ENCODE measurements around the gene C7orf57. TPM values are rescaled to one million over a fixed set of nuclear protein-coding genes. Genes with fewer than 3 reads are reported as not detected.
A peak's percentile ranks its signal among the peaks of the same experiment; 100 is the strongest.

C7orf57 gene
- total and polyA plus RNA-seq, 2 experiments from 2014 or later: 0.42 to 2.1 TPM

- Mint-ChIP-seq H3K36me3 (ENCODE audit: low read depth) (no peaks in the 10 kb centered on the region), H3K4me1 (peaks cover 7% of the 10 kb centered on the region), H3K27ac (no peak overlapping the region), H3K9me3 (no peaks in the 10 kb centered on the region), H3K27me3 (ENCODE audit: insufficient read depth, low read depth, poor library complexity) (peaks cover 2% of the 10 kb centered on the region), H3K4me3 (no peak overlapping the region)
- Histone ChIP-seq H3K4me3 (no peak overlapping the region), H2AFZ (0 out of 2 replicates have a peak overlapping the region, but pooled peaks have one; percentile 48), H3K36me3 (ENCODE audit: insufficient read depth) (no peaks in the 10 kb centered on the region), H4K20me1 (replicated peaks; ENCODE audit: insufficient read depth) (no peaks in the 10 kb centered on the region), H3K27ac (ENCODE audit: low read depth) (no peak overlapping the region), H3K9me2 (ENCODE audit: insufficient read depth) (peaks cover 11% of the 10 kb centered on the region; the same call in 1 of the 2 replicates), H3K4me2 (no peak overlapping the region), H3F3A (replicated peaks; ENCODE audit: low read depth) (no peaks in the 10 kb centered on the region), H3K27me3 (ENCODE audit: insufficient read depth) (no peaks in the 10 kb centered on the region), H3K4me1 (ENCODE audit: insufficient read depth) (no peaks in the 10 kb centered on the region), H3K79me2 (replicated peaks; ENCODE audit: insufficient read depth) (no peaks in the 10 kb centered on the region)
- ATAC-seq: peak; percentile 49
- peak; percentile 27 for DNase-seq (ENCODE audit: low spot score)
- no peak for TF ChIP-seq CREB1 (CRISPR knock-in tag; IDR thresholded peaks at IDR 0.05; ENCODE audit: low read depth)
- TF ChIP-seq, protein P1, sequence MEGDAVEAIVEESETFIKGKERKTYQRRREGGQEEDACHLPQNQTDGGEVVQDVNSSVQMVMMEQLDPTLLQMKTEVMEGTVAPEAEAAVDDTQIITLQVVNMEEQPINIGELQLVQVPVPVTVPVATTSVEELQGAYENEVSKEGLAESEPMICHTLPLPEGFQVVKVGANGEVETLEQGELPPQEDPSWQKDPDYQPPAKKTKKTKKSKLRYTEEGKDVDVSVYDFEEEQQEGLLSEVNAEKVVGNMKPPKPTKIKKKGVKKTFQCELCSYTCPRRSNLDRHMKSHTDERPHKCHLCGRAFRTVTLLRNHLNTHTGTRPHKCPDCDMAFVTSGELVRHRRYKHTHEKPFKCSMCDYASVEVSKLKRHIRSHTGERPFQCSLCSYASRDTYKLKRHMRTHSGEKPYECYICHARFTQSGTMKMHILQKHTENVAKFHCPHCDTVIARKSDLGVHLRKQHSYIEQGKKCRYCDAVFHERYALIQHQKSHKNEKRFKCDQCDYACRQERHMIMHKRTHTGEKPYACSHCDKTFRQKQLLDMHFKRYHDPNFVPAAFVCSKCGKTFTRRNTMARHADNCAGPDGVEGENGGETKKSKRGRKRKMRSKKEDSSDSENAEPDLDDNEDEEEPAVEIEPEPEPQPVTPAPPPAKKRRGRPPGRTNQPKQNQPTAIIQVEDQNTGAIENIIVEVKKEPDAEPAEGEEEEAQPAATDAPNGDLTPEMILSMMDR (conservative IDR thresholded peaks at IDR 0.05; ENCODE audit: low read depth in 2 of 2): peak; percentile 35 to 45
- TF ChIP-seq EZH2phosphoT487 (IDR thresholded peaks at IDR 0.05; ENCODE audit: unreplicated experiment): no peak
These were observed 26.1 kb upstream of the C7orf57 start for GRCh38 chr7:48009257-48009656.

- Histone ChIP-seq H2AFZ (no peak overlapping the region), H3K9me2 (ENCODE audit: insufficient read depth) (peaks cover 11% of the 10 kb centered on the region; the same call in 1 of the 2 replicates), H3K36me3 (ENCODE audit: insufficient read depth) (no peaks in the 10 kb centered on the region), H3K79me2 (replicated peaks; ENCODE audit: insufficient read depth) (no peaks in the 10 kb centered on the region), H3K27ac (ENCODE audit: low read depth) (no peak overlapping the region), H3K4me3 (no peak overlapping the region), H3K4me1 (ENCODE audit: insufficient read depth) (no peaks in the 10 kb centered on the region), H3K27me3 (ENCODE audit: insufficient read depth) (no peaks in the 10 kb centered on the region), H3K4me2 (no peak overlapping the region), H3F3A (replicated peaks; ENCODE audit: low read depth) (no peaks in the 10 kb centered on the region), H4K20me1 (replicated peaks; ENCODE audit: insufficient read depth) (no peaks in the 10 kb centered on the region)
- no peak overlapping the region for H3K4me3 Mint-ChIP-seq
- no peak overlapping the region for H3K27ac Mint-ChIP-seq
- ATAC-seq (no peak), DNase-seq (ENCODE audit: low spot score) (no peak)
- no peaks in the 10 kb centered on the region for H3K36me3 Mint-ChIP-seq (ENCODE audit: low read depth)
- peaks cover 2% of the 10 kb centered on the region for H3K27me3 Mint-ChIP-seq (ENCODE audit: insufficient read depth, low read depth, poor library complexity)
- H3K4me1 Mint-ChIP-seq: peaks cover 3% of the 10 kb centered on the region
- no peaks in the 10 kb centered on the region; the same call in 2 of the 3 replicates for H3K9me3 Mint-ChIP-seq
- no peak for TF ChIP-seq POLR2AphosphoS5 (IDR thresholded peaks at IDR 0.05; ENCODE audit: low read depth)
- TF ChIP-seq CREB1 (CRISPR knock-in tag; IDR thresholded peaks at IDR 0.05; ENCODE audit: low read depth): no peak
- TF ChIP-seq, protein P2, sequence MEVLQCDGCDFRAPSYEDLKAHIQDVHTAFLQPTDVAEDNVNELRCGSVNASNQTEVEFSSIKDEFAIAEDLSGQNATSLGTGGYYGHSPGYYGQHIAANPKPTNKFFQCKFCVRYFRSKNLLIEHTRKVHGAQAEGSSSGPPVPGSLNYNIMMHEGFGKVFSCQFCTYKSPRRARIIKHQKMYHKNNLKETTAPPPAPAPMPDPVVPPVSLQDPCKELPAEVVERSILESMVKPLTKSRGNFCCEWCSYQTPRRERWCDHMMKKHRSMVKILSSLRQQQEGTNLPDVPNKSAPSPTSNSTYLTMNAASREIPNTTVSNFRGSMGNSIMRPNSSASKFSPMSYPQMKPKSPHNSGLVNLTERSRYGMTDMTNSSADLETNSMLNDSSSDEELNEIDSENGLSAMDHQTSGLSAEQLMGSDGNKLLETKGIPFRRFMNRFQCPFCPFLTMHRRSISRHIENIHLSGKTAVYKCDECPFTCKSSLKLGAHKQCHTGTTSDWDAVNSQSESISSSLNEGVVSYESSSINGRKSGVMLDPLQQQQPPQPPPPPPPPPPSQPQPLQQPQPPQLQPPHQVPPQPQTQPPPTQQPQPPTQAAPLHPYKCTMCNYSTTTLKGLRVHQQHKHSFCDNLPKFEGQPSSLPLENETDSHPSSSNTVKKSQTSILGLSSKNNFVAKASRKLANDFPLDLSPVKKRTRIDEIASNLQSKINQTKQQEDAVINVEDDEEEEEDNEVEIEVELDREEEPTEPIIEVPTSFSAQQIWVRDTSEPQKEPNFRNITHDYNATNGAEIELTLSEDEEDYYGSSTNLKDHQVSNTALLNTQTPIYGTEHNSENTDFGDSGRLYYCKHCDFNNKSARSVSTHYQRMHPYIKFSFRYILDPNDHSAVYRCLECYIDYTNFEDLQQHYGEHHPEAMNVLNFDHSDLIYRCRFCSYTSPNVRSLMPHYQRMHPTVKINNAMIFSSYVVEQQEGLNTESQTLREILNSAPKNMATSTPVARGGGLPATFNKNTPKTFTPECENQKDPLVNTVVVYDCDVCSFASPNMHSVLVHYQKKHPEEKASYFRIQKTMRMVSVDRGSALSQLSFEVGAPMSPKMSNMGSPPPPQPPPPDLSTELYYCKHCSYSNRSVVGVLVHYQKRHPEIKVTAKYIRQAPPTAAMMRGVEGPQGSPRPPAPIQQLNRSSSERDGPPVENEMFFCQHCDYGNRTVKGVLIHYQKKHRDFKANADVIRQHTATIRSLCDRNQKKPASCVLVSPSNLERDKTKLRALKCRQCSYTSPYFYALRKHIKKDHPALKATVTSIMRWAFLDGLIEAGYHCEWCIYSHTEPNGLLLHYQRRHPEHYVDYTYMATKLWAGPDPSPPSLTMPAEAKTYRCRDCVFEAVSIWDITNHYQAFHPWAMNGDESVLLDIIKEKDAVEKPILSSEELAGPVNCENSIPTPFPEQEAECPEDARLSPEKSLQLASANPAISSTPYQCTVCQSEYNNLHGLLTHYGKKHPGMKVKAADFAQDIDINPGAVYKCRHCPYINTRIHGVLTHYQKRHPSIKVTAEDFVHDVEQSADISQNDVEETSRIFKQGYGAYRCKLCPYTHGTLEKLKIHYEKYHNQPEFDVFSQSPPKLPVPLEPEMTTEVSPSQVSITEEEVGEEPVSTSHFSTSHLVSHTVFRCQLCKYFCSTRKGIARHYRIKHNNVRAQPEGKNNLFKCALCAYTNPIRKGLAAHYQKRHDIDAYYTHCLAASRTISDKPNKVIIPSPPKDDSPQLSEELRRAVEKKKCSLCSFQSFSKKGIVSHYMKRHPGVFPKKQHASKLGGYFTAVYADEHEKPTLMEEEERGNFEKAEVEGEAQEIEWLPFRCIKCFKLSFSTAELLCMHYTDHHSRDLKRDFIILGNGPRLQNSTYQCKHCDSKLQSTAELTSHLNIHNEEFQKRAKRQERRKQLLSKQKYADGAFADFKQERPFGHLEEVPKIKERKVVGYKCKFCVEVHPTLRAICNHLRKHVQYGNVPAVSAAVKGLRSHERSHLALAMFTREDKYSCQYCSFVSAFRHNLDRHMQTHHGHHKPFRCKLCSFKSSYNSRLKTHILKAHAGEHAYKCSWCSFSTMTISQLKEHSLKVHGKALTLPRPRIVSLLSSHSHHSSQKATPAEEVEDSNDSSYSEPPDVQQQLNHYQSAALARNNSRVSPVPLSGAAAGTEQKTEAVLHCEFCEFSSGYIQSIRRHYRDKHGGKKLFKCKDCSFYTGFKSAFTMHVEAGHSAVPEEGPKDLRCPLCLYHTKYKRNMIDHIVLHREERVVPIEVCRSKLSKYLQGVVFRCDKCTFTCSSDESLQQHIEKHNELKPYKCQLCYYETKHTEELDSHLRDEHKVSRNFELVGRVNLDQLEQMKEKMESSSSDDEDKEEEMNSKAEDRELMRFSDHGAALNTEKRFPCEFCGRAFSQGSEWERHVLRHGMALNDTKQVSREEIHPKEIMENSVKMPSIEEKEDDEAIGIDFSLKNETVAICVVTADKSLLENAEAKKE (CRISPR knock-in tag; IDR thresholded peaks at IDR 0.05): no peak
- TF ChIP-seq EZH2 (IDR thresholded peaks at IDR 0.05; ENCODE audit: low read depth, unreplicated experiment): no peak
- no peak for TF ChIP-seq ZNF331 (CRISPR knock-in tag; IDR thresholded peaks at IDR 0.05; ENCODE audit: low read depth)
- no peak for TF ChIP-seq ZNF114 (CRISPR knock-in tag; IDR thresholded peaks at IDR 0.05)
- no peak for TF ChIP-seq STAT1 (IDR thresholded peaks at IDR 0.05; ENCODE audit: unreplicated experiment)
- TF ChIP-seq, protein P3, sequence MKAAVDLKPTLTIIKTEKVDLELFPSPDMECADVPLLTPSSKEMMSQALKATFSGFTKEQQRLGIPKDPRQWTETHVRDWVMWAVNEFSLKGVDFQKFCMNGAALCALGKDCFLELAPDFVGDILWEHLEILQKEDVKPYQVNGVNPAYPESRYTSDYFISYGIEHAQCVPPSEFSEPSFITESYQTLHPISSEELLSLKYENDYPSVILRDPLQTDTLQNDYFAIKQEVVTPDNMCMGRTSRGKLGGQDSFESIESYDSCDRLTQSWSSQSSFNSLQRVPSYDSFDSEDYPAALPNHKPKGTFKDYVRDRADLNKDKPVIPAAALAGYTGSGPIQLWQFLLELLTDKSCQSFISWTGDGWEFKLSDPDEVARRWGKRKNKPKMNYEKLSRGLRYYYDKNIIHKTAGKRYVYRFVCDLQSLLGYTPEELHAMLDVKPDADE (IDR thresholded peaks at IDR 0.05): no peak
- TF ChIP-seq JUNB (IDR thresholded peaks at IDR 0.05; ENCODE audit: unreplicated experiment): no peak
- no peak for TF ChIP-seq EZH2phosphoT487 (IDR thresholded peaks at IDR 0.05; ENCODE audit: unreplicated experiment)
- no peak for TF ChIP-seq NANOG (IDR thresholded peaks at IDR 0.05; ENCODE audit: borderline replicate concordance)
These were observed 25.4 kb upstream of the C7orf57 start for GRCh38 chr7:48009954-48010353.
